Prostate gland (tissue), 2 donors: ENCODE data around the gene POLE. TPM values are rescaled to one million over a fixed set of nuclear protein-coding genes. Genes with fewer than 3 reads are reported as not detected.

ENCODE experiments used
- DNase-seq: peaks from one replicate; pipeline ENCODE4 v3.0.0-alpha.2; 2019; ENCODE audit warnings: low spot score
- H3K27ac ChIP-seq, 2 donors: fragments of 200-600 bp; sonication (generic); 2 replicates each; pipeline ENCODE4 v1.5.1; 2017 to 2019
- H3K27me3 ChIP-seq: fragments of 200-600 bp; sonication (generic); replicated peaks from 2 replicates; pipeline ENCODE4 v1.5.1; 2019; ENCODE audit not compliant: insufficient read depth
- H3K36me3 ChIP-seq, 2 donors: fragments of 200-600 bp; sonication (generic); 1 replicate in 1 of 2; 2 replicates in 1 of 2; pipeline versions ENCODE4 v1.5.1 to v1.8.1; 2017 to 2019
- H3K4me1 ChIP-seq: fragments of 200-600 bp; sonication (generic); replicated peaks from 2 replicates; pipeline ENCODE4 v1.5.1; 2019
- H3K4me3 ChIP-seq, 2 donors: fragments of 200-600 bp; sonication (generic); 2 replicates each; pipeline ENCODE4 v1.5.1; 2017 to 2019
- H3K9me3 ChIP-seq: fragments of 200-600 bp; sonication (generic); 2 replicates; pipeline ENCODE4 v1.5.1; 2017
- CTCF ChIP-seq, 4 experiments: fragments of 200-600 bp in 2 of 4; fragments of 450-650 bp in 2 of 4; sonication (generic) in 2 of 4; IDR thresholded peaks; 1 replicate in 3 of 4; 2 replicates in 1 of 4; pipeline ENCODE4 v1.5.1; 2016 to 2019; ENCODE audit warnings: antibody characterized with exemption in 4 of 4, mild to moderate bottlenecking in 2 of 4, moderate library complexity in 2 of 4
- POLR2A ChIP-seq: fragments of 450-650 bp; IDR thresholded peaks from one replicate; pipeline ENCODE4 v1.6.1; 2016; ENCODE audit warnings: antibody characterized with exemption, mild to moderate bottlenecking
- POLR2AphosphoS5 ChIP-seq: sonication (generic); formaldehyde crosslinking; IDR thresholded peaks from one replicate; pipeline ENCODE4 v1.6.1; 2017; ENCODE audit warnings: antibody characterized with exemption
- whole genome bisulfite sequencing: methylation state at CpG from one replicate; pipeline ENCODE4 v1.1.5; 2018; 5-methylcytosine and 5-hydroxymethylcytosine counted together
- intact Hi-C: fragments of 100-400 bp; cut with DNase I; formaldehyde crosslinking; loops from one replicate; pipeline ENCODE4 v1.14.2; 2022
- total RNA-seq, 2 donors: library from RNA; depleted of rRNA; stranded (reverse); fragments of >200 nt; gene quantifications; one replicate each; pipeline ENCODE4 v1.1.0, GENCODE V29; 2016

The POLE gene
- total RNA-seq, 2 donors from 2014 or later, result 41.8 to 65.4 TPM

DNA sequence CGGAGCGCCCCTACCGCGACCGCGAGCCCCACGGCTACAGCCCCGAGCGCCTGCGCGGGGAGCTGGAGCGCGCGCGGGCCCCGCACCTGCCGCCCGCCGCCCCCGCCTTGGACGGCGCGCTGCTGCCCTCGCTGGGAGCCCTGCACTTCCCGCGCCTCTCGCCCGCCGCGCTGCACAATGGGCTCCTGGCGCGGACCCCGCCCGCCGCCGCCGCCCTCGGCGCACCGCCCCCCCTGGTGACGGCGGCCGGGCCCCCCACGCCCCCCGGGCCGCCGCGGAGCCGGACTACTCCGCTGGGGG lies 103.8 kb downstream of the POLE start:
- H3K4me1 ChIP-seq, result no peaks in the 10 kb centered on the region
- H3K27ac ChIP-seq, result no peak overlapping the region
- WGBS, result 72% methylated on average over 44 of the region's 50 CpGs
- no peaks in the 10 kb centered on the region for H3K9me3 ChIP-seq
- TF ChIP-seq CTCF (IDR thresholded peaks at IDR 0.05) (no peak), POLR2AphosphoS5 (no peak), POLR2A (no peak)
- intact Hi-C loops, result no loop called here
- H3K27me3 ChIP-seq, result no peaks in the 10 kb centered on the region
- no peaks in the 10 kb centered on the region for H3K36me3 ChIP-seq
- DNase-seq, result no peak
- no peak overlapping the region for H3K4me3 ChIP-seq

- Histone ChIP-seq H3K4me1 (no peaks in the 10 kb centered on the region), H3K9me3 (no peaks in the 10 kb centered on the region), H3K27me3 (no peaks in the 10 kb centered on the region), H3K36me3 (no peaks in the 10 kb centered on the region), H3K4me3 (no peak overlapping the region), H3K27ac (no peak overlapping the region)
- DNase-seq, result no peak
- intact Hi-C loops, result no loop called here
- TF ChIP-seq POLR2A (no peak), POLR2AphosphoS5 (no peak), CTCF (IDR thresholded peaks at IDR 0.05) (no peak)
- 82% methylated on average over 88 of the region's 89 CpGs for WGBS
Observed at GRCh38 chr12:132582582-132583410, 104.3 kb downstream of the POLE start.

DNA sequence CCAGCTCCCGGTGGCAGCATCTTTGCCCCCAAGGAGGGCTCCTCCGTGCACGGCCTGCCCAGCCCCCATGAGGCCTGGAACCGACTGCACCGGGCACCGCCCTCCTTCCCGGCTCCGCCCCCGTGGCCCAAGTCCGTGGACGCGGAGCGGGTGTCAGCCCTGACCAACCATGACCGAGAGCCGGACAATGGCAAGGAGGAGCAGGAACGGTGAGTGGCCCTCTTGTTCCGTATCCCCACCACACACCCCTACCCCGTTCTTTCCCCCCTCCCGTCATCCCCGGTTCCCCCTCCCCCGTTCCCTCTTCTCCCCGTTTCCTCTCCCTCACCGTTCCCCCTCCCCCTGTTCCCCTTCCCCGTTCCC lies 105.1 kb downstream of the POLE start:
- WGBS, result 73% methylated on average over 22 of the region's 24 CpGs
- H3K27me3 ChIP-seq, result no peaks in the 10 kb centered on the region
- no peaks in the 10 kb centered on the region for H3K4me1 ChIP-seq
- H3K9me3 ChIP-seq, result no peaks in the 10 kb centered on the region
- intact Hi-C loops, result no loop called here
- no peak for DNase-seq
- no peak overlapping the region for H3K27ac ChIP-seq
- H3K4me3 ChIP-seq, result no peak overlapping the region
- no peaks in the 10 kb centered on the region for H3K36me3 ChIP-seq
- TF ChIP-seq POLR2AphosphoS5 (no peak), POLR2A (no peak), CTCF (IDR thresholded peaks at IDR 0.05) (no peak)

GRCh38 chr12:132581348-132582057 lies 105.6 kb downstream of the POLE start:
- Histone ChIP-seq H3K27ac (no peak overlapping the region), H3K9me3 (no peaks in the 10 kb centered on the region), H3K36me3 (no peaks in the 10 kb centered on the region), H3K4me3 (no peak overlapping the region), H3K4me1 (no peaks in the 10 kb centered on the region), H3K27me3 (no peaks in the 10 kb centered on the region)
- WGBS, result 76% methylated on average over 17 of the region's 17 CpGs
- intact Hi-C loops, result no loop called here
- DNase-seq, result no peak
- TF ChIP-seq POLR2A (no peak), POLR2AphosphoS5 (no peak), CTCF (IDR thresholded peaks at IDR 0.05) (no peak)
